ENCODE measurements around the gene SPANXC. TPM values are rescaled to one million over a fixed set of nuclear protein-coding genes. Genes with fewer than 3 reads are reported as not detected.

SPANXC gene
- polyA plus RNA-seq, 1 donor from 2014 or later = not detected

Other genes with a start within 250 kb of the SPANXC start
- not detected in 2 replicates for gene SPANXB1, start 239.9 kb downstream of the SPANXC start, polyA plus RNA-seq
- 6.8 and 7.2 TPM in 2 replicates for gene LDOC1, start 65.4 kb downstream of the SPANXC start, polyA plus RNA-seq